GM12878 (cell line): Measurements from ENCODE around the gene BATF. TPM values are rescaled to one million over a fixed set of nuclear protein-coding genes. Genes with fewer than 3 reads are reported as not detected.

Source experiments
- ATAC-seq: fragments of 200-7000 bp; cut with Tn5 transposase; 3 replicates; pipeline ENCODE4 v1.9.1; 2020; ENCODE audit warnings: mild to moderate bottlenecking, moderate library complexity
- BruUV-seq: library from RNA; stranded (reverse); fragments of 400-500 nt; replicated peaks from 2 replicates; lab custom pipeline; 2021; lab: Mats Ljungman, UMichigan
- CTCF ChIA-PET: fragments of 300-600 bp; sonication (Branson Sonifier 250); formaldehyde crosslinking; extraction: SDS; loops from one replicate; lab custom pipeline; 2021; ENCODE audit warnings: inconsistent platforms; lab: Yijun Ruan, JAX
- POLR2A ChIA-PET: fragments of 350-600 bp; formaldehyde crosslinking; extraction: SDS; loops from one replicate; lab custom pipeline; 2021; ENCODE audit warnings: inconsistent platforms; lab: Charles Lee
- RAD21 ChIA-PET: fragments of 300-600 bp; sonication (Branson Sonifier 250); formaldehyde crosslinking; loops from one replicate; lab custom pipeline; 2023; ENCODE audit warnings: antibody characterized with exemption; ENCODE audit not compliant: unreplicated experiment; lab: Charles Lee
- SMC1A ChIA-PET: fragments of 300-600 bp; sonication (Branson Sonifier 250); formaldehyde crosslinking; loops from one replicate; lab custom pipeline; 2023; ENCODE audit not compliant: unreplicated experiment, uncharacterized antibody; lab: Charles Lee
- DNase-seq: peaks from one replicate; pipeline ENCODE4 v3.0.0-alpha.2; 2011; ENCODE audit warnings: low read depth, low spot score
- FAIRE-seq: peaks from 3 replicates; lab custom pipeline; 2011; peaks lifted over from hg19 to GRCh38; lab: Jason Lieb, UNC
- H2AFZ ChIP-seq: 2 replicates; pipeline ENCODE4 v1.6.0; 2011; ENCODE audit warnings: low read depth, low read length, control low read depth; ENCODE audit not compliant: control insufficient read depth
- H3K27ac ChIP-seq: 2 replicates; pipeline ENCODE4 v1.5.1; 2011; ENCODE audit warnings: control low read depth; ENCODE audit not compliant: control insufficient read depth, insufficient read depth
- H3K27me3 ChIP-seq, 2 experiments: replicated peaks in 1 of 2; 2 replicates each; pipeline versions ENCODE4 v1.6.0 to v1.6.1; 2011; ENCODE audit warnings: low read length in 1 of 2; ENCODE audit not compliant: control insufficient read depth in 2 of 2, insufficient read depth in 2 of 2
- H3K36me3 ChIP-seq, 2 experiments: 2 replicates each; pipeline ENCODE4 v1.5.1; 2011; ENCODE audit warnings: low read length in 1 of 2; ENCODE audit not compliant: control insufficient read depth in 2 of 2, insufficient read depth in 2 of 2
- H3K4me1 ChIP-seq: 2 replicates; pipeline ENCODE4 v1.6.1; 2011; ENCODE audit warnings: mild to moderate bottlenecking, low read length, moderate library complexity, mixed read lengths; ENCODE audit not compliant: control insufficient read depth, insufficient read depth
- H3K4me2 ChIP-seq: 2 replicates; pipeline ENCODE4 v1.6.0; 2011; ENCODE audit warnings: control low read depth; ENCODE audit not compliant: control insufficient read depth, insufficient read depth
- H3K4me3 ChIP-seq: fragments of 200-600 bp; sonication (generic); 2 replicates; pipeline ENCODE4 v1.5.1; 2016
- H3K79me2 ChIP-seq: 2 replicates; pipeline ENCODE4 v1.6.0; 2011; ENCODE audit warnings: low read length; ENCODE audit not compliant: control insufficient read depth, insufficient read depth
- H3K9ac ChIP-seq: 2 replicates; pipeline ENCODE4 v1.8.0; 2011; ENCODE audit warnings: low read length, control low read depth, mixed read lengths; ENCODE audit not compliant: control insufficient read depth, insufficient read depth
- H3K9me3 ChIP-seq: replicated peaks from 3 replicates; pipeline ENCODE4 v1.5.1; 2011; ENCODE audit warnings: mild to moderate bottlenecking, low read length; ENCODE audit not compliant: control insufficient read depth, insufficient read depth
- H4K20me1 ChIP-seq: 2 replicates; pipeline ENCODE4 v1.6.0; 2011; ENCODE audit not compliant: control insufficient read depth, insufficient read depth
- ATF7 ChIP-seq: fragments of 450-650 bp; IDR thresholded peaks from 2 replicates; pipeline ENCODE4 v1.6.1; 2016; ENCODE audit warnings: low read depth, mild to moderate bottlenecking
- BHLHE40 ChIP-seq, 2 experiments: fragments of 450-650 bp in 1 of 2; IDR thresholded peaks; 2 replicates each; pipeline ENCODE4 v1.6.1; 2011 to 2017; ENCODE audit warnings: low read depth in 2 of 2, borderline replicate concordance in 1 of 2, improper control_type of control experiment in 1 of 2, low read length in 1 of 2, mild to moderate bottlenecking in 1 of 2
- CUX1 ChIP-seq: IDR thresholded peaks from 2 replicates; pipeline ENCODE4 v1.6.1; 2012; ENCODE audit warnings: improper control_type of control experiment, low read depth, low read length; ENCODE audit not compliant: insufficient replicate concordance
- DPF2 ChIP-seq: fragments of 450-650 bp; IDR thresholded peaks from 2 replicates; pipeline ENCODE4 v1.6.1; 2017; ENCODE audit warnings: mild to moderate bottlenecking
- GABPA ChIP-seq: IDR thresholded peaks from 2 replicates; pipeline ENCODE4 v1.6.1; 2014; ENCODE audit warnings: antibody characterized with exemption, low read depth, mild to moderate bottlenecking, inconsistent platforms
- IKZF1 ChIP-seq: fragments of 450-650 bp; conservative IDR thresholded peaks from 2 replicates; pipeline ENCODE4 v1.6.1; 2017; ENCODE audit warnings: antibody characterized with exemption, mild to moderate bottlenecking
- RUNX3 ChIP-seq: IDR thresholded peaks from 2 replicates; pipeline ENCODE4 v1.6.1; 2012; ENCODE audit warnings: low read length, inconsistent platforms
- WGBS: methylation state at CpG from one replicate; pipeline ENCODE4 v1.1.6; 2016; ENCODE audit warnings: low lambda C conversion rate; ENCODE audit not compliant: insufficient replicate concordance, insufficient coverage; ENCODE audit errors: missing lambda C conversion rate; 5-methylcytosine and 5-hydroxymethylcytosine counted together
- in situ Hi-C: fragments of 300-500 bp; cut with MboI; formaldehyde crosslinking; loops from 9 replicates; pipeline ENCODE4 v1.14.3; 2018; ENCODE audit warnings: mixed read lengths
- intact Hi-C: fragments of 100-400 bp; cut with micrococcal nuclease; formaldehyde crosslinking; loops from one replicate; pipeline ENCODE4 v1.14.2; 2022; ENCODE audit not compliant: unreplicated experiment
- polyA plus RNA-seq, 11 experiments: library from polyadenylated mRNA; depleted of rRNA in 4 of 11; unstranded in 6 of 11; stranded (reverse) in 5 of 11; fragments of >200 nt; fragmentation: Nextera tagmentation in 4 of 11; fragmentation: Illumina TruSeq in 1 of 11; extraction: Ambion mirVana in 4 of 11; extraction: Trizol in 1 of 11; gene quantifications; 1 replicate in 1 of 11; 2 replicates in 10 of 11; pipeline versions ENCODE4 v1.2.1 to v1.2.3, GENCODE V29; 2011 to 2016; ENCODE audit warnings: inconsistent platforms in 2 of 11, missing spikeins in 2 of 11, low read depth in 1 of 11
- total RNA-seq, 4 experiments: library from RNA; depleted of rRNA in 3 of 4; stranded (reverse); fragments of >200 nt in 3 of 4; fragmentation: Illumina TruSeq in 1 of 4; extraction: Trizol in 1 of 4; gene quantifications; 2 replicates each; pipeline versions ENCODE4 v1.2.1 to v1.2.3, GENCODE V29; 2013 to 2021
- TF ChIP-seq, protein P1 (sequence below): IDR thresholded peaks from 2 replicates; pipeline ENCODE4 v1.6.1; 2011; ENCODE audit warnings: borderline replicate concordance, low read depth, mild to moderate bottlenecking, moderate library complexity, mixed read lengths, low read length; ENCODE audit not compliant: insufficient read depth; ENCODE audit errors: extremely low read length

Gene BATF
- total and polyA plus RNA-seq, 10 of the 15 experiments (the other 5 are each of a cell fraction or from before 2014, with no cell fraction given) = 10.0 to 154 (median 103) TPM

- in situ Hi-C loops = no loop called here
These were observed 45.8 kb upstream of the BATF start for GRCh38 chr14:75476274-75476995.

DNA sequence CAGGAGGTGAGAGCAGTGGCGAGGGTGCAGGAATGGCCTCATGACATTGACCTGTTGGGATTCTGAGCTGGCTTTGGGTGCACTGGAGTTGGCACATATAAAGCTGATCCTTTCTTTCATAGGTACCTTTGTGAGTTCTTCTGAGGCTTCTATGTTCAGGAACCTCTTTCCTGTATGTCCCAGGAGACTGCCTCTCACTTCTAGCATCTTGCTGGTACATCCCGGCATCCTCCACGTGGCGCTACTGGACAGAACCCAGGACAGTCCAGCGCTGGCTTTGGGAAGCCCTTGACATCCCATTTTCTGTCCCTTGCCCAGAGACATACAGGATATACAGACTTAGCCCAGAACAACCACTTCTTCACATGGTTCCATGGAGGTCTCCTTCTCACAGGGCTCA is 44.4 kb upstream of the BATF start:
- BruUV-seq = no TSS peak
- in situ Hi-C loops (no loop called here), intact Hi-C loops (no loop called here)
- Histone ChIP-seq H3K4me3 (no peak overlapping the region), H3K4me1 (peaks cover 29% of the 10 kb centered on the region), H3K79me2 (no peaks in the 10 kb centered on the region), H3K27ac (no peak overlapping the region), H3K36me3 (no peaks in the 10 kb centered on the region), H3K9ac (no peak overlapping the region), H4K20me1 (no peaks in the 10 kb centered on the region), H3K9me3 (no peaks in the 10 kb centered on the region), H2AFZ (no peak overlapping the region), H3K4me2 (no peak overlapping the region), H3K27me3 (no peaks in the 10 kb centered on the region)
- DNase-seq (no peak), ATAC-seq (no peak), FAIRE-seq (no peak)
- ChIA-PET CTCF (interaction anchor here (1.8 to 4.6 kb wide), 3 partner anchors 24 to 170 kb away, joined by 8 to 37 read pairs (median 8); no protein-coding TSS in a partner anchor), RAD21 (interaction anchor here (1.0 to 4.0 kb wide), 2 partner anchors 10 to 169 kb away, joined by 3 to 25 read pairs; no protein-coding TSS in a partner anchor), SMC1A (interaction anchor here (1.1 to 4.1 kb wide), 3 partner anchors 10 to 24 kb away, joined by 3 to 27 read pairs (median 12); no protein-coding TSS in a partner anchor), POLR2A (interaction anchor here (0.6 kb wide), 1 partner anchor 171 kb away, joined by 4 read pairs; no protein-coding TSS in a partner anchor)
- WGBS = 99% methylated on average over 5 of the region's 5 CpGs
- TF ChIP-seq DPF2 (no peak), ATF7 (no peak), CUX1 (no peak), GABPA (no peak), RUNX3 (no peak)

More at GRCh38 chr14:75476274-75476995, 45.8 kb upstream of the BATF start:
- ChIA-PET SMC1A (interaction anchor here (0.7 to 2.3 kb wide), 4 partner anchors 8 to 23 kb away, joined by 3 to 12 read pairs (median 3); no protein-coding TSS in a partner anchor), CTCF (interaction anchor here (0.6 to 2.9 kb wide), 2 partner anchors 167 to 168 kb away, joined by 3 to 8 read pairs; no protein-coding TSS in a partner anchor), RAD21 (interaction anchor here (4.0 kb wide), 1 partner anchor 12 kb away, joined by 25 read pairs; no protein-coding TSS in a partner anchor)
- 81% methylated on average over 11 of the region's 11 CpGs for WGBS
- Histone ChIP-seq H3K36me3 (peaks cover 2 to 10% of the 10 kb centered on the region in 2 experiments; a peak in 2 of 4 replicates), H3K9ac (no peak overlapping the region), H3K4me1 (peaks cover 29% of the 10 kb centered on the region), H3K4me2 (no peak overlapping the region), H3K27me3 (no peaks in the 10 kb centered on the region), H3K79me2 (no peaks in the 10 kb centered on the region), H3K9me3 (no peaks in the 10 kb centered on the region)
- BruUV-seq = no TSS peak
- no peak for FAIRE-seq
- TF ChIP-seq, protein P1, sequence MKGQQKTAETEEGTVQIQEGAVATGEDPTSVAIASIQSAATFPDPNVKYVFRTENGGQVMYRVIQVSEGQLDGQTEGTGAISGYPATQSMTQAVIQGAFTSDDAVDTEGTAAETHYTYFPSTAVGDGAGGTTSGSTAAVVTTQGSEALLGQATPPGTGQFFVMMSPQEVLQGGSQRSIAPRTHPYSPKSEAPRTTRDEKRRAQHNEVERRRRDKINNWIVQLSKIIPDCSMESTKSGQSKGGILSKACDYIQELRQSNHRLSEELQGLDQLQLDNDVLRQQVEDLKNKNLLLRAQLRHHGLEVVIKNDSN = peak; percentile 74
- TF ChIP-seq BHLHE40 (IDR thresholded peaks at IDR 0.05; ENCODE audit: borderline replicate concordance in 1 of 2, low read depth in 2 of 2, low read length in 1 of 2) (peak; percentile 16 to 52; a peak in 2 of 4 replicates), IKZF1 (no peak)
- TF ChIP-seq, all 136 proteins: peak for 2
- Histone ChIP-seq H2AFZ (no peak overlapping the region), H3K4me3 (no peak overlapping the region), H3K27ac (no peak overlapping the region), H4K20me1 (no peaks in the 10 kb centered on the region)
- no peak for DNase-seq
- POLR2A ChIA-PET = interaction anchor here (1.4 kb wide), 1 partner anchor 87 kb away, joined by 3 read pairs; no protein-coding TSS in a partner anchor
- intact Hi-C loops = no loop called here
- no peak for ATAC-seq
